ENCODE measurements around the gene CDK2.
"Not testable (repeated sequence)": the region's sequence is repeated elsewhere in the genome, so short reads cannot be mapped to it uniquely, and the experiment has no call there.

Gene CDK2

GRCh38 chr12:55982319-55982936 lies 15.8 kb downstream of the CDK2 start:
- no peak for DNase-seq

- no peak for DNase-seq
These were observed 16.7 kb downstream of the CDK2 start for GRCh38 chr12:55983232-55983842.

GRCh38 chr12:55984861-55985260 lies 18.2 kb downstream of the CDK2 start:
- DNase-seq, result no peak

- DNase-seq, result no peak
These were observed 18.7 kb downstream of the CDK2 start for GRCh38 chr12:55985341-55985740.

- not testable (repeated sequence) for DNase-seq
These were observed 19.3 kb downstream of the CDK2 start for GRCh38 chr12:55985976-55986375.

- no peak for DNase-seq
These were observed 24.5 kb downstream of the CDK2 start for GRCh38 chr12:55991110-55991509.

- no peak for DNase-seq
These were observed 26.7 kb downstream of the CDK2 start for GRCh38 chr12:55993230-55993853.

- no peak for DNase-seq
These were observed 28.7 kb downstream of the CDK2 start for GRCh38 chr12:55995366-55995765.

GRCh38 chr12:55996201-55996714 lies 29.6 kb downstream of the CDK2 start:
- DNase-seq, result peak; percentile 66 to 69

- peak; percentile 48 to 60 for DNase-seq
These were observed 30.3 kb downstream of the CDK2 start, which contains the start of gene SUOX for GRCh38 chr12:55996715-55997534. TSS of gene SUOX (plus strand) at chr12:55997276. CDS start at chr12:56002222, 4,946 bp downstream.

- no peak for DNase-seq
These were observed 30.9 kb downstream of the CDK2 start for GRCh38 chr12:55997535-55997859.

GRCh38 chr12:55999522-55999921 lies 32.9 kb downstream of the CDK2 start:
- peak in 1 of 2 experiments; percentile 28 for DNase-seq

GRCh38 chr12:55999999-56000540 lies 33.4 kb downstream of the CDK2 start:
- not testable (repeated sequence) for DNase-seq

- DNase-seq, result no peak
These were observed 35.0 kb downstream of the CDK2 start for GRCh38 chr12:56001487-56002100.

GRCh38 chr12:56003376-56003775 lies 36.7 kb downstream of the CDK2 start:
- not testable (repeated sequence) for DNase-seq

GRCh38 chr12:56004211-56004610 lies 37.6 kb downstream of the CDK2 start:
- DNase-seq, result no peak

- DNase-seq, result peak; percentile 78 to 79
These were observed 41.2 kb downstream of the CDK2 start for GRCh38 chr12:56007564-56008559.

- DNase-seq, result no peak
These were observed 43.5 kb downstream of the CDK2 start for GRCh38 chr12:56010111-56010570.

GRCh38 chr12:56011509-56012090 lies 45.0 kb downstream of the CDK2 start:
- no peak for DNase-seq

GRCh38 chr12:56013482-56013881 lies 46.9 kb downstream of the CDK2 start:
- no peak for DNase-seq

GRCh38 chr12:56014205-56014604 lies 47.6 kb downstream of the CDK2 start:
- DNase-seq, result no peak

Data from activated T-cell treated with anti-CD3 and anti-CD28 coated beads, Interleukin-2, amount 50 U/mL, for 48 hours (primary cell).